NK-92 (cell line): ENCODE results near the gene CTSZ.
"Not testable (repeated sequence)": the region's sequence is repeated elsewhere in the genome, so short reads cannot be mapped to it uniquely, and the experiment has no call there.

ENCODE experiments used
- DNase-seq: peaks from one replicate; lab custom pipeline; 2025; ENCODE audit not compliant: unreplicated experiment; lab: John Stamatoyannopoulos, UW

CTSZ gene

DNA sequence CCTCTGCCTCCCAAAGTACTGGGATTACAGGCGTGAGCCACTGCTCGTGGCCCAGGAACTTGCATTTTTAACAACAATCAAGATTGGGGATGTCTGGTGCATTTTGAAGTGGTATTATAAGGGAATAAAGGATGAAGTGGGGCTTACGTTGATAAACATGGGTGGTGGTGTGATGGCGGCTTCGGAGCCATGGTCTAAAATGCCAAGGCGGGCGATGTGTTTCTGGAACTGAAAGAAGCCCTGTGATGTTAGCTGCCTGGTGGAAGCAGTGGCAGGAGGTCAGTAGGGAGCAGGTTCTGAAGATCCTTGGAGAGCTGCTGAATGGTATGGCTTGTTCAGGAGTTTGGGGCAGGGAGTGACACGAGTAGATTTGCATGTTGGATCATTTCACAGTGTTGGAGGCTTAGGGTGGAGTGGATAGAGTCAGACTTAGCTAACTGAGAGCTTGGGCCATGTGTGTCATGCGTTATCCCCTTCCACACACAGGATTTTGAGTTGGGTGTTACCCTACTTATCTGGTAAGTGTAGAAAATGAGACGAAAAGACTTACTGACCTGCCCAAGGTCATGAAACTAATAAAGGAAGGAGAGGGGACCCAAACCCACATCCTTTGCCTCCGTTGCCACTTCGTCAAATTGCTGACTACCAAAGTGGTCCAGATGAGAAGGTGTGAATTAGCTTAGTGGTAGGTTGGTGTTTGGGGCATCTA lies 24.5 kb downstream of the CTSZ start:
- DNase-seq, result no peak

DNA sequence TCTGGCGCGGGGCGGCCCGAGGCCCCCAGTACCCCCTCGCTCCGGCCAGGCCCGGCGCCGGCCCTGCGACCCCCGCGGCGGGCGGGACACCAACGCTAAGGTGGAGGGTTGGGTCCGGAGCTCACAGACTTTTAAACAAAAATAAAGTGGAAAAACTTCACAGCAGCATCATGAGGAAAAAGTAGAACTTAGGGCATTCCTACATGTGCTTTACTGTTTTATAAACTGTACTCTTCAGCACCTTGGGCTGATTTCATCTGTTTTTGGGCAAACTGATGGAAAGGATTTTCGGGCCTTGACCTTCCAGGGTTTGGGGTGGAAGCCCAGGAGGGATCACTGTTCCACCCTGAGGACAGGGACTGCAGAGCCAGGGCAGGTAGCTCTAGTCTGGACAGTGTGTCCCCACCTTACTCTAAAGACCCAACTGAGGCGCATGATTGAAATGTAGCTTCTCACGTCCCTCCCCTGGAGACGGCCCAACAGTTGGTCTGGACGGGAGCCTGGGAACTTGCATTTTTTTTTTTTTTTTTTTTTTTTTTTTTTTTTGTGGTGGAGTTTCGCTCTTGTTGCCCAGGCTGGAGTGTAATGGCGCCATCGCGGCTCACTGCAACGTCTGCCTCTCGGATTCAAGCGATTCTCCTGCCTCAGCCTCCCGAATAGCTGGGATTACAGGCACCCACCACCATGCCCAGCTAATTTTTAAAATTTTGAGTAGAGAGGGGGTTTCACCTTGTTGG lies 25.3 kb downstream of the CTSZ start:
- DNase-seq, result no peak

DNA sequence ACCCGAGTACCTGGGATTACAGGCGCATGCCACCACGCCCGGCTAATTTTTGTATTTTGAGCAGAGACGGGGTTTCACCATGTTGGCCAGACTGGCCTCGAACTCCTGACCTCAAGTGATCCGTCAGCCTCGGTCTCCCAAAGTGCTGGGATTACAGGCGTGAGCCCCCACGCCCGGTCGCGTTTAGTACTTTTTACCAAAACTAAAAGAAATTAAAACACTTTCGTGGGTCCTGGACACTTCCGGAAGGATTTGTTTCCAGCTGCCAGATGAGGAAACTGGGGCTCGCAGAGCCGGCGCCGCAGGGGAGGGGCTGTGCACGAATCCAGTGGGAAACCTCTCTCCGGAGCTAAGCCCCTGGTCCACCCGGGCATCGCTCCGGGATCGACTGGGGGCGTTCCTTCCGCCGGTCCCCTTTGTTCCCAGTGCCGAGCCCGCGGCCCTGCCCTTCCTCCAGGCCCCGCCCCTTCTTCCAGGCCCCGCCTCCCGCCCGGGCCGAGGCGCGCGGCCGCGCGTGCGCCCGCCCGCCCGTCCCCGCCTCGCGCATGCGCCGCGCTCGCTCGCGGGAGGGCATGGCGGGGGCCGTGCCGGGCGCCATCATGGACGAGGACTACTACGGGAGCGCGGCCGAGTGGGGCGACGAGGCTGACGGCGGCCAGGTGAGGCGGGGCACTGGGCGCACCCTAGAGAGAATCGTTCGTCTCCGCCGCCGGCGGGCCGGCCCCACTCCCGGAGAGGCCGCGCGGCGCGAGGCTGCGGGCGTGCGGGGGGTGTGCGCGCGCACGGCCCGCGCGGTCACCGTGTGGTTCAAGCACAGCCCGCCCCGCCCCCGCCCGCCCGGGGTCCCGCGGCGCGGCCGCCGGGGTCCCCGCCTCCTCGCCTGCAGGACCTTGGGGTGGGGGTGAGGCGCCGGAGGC lies 26.1 kb downstream of the CTSZ start, which contains the start of gene NELFCD:
NELFCD (plus strand) TSS at position 546 of the 917 bp plus-strand sequence; CDS start at position 600, 54 bp downstream.
- DNase-seq, result no peak

DNA sequence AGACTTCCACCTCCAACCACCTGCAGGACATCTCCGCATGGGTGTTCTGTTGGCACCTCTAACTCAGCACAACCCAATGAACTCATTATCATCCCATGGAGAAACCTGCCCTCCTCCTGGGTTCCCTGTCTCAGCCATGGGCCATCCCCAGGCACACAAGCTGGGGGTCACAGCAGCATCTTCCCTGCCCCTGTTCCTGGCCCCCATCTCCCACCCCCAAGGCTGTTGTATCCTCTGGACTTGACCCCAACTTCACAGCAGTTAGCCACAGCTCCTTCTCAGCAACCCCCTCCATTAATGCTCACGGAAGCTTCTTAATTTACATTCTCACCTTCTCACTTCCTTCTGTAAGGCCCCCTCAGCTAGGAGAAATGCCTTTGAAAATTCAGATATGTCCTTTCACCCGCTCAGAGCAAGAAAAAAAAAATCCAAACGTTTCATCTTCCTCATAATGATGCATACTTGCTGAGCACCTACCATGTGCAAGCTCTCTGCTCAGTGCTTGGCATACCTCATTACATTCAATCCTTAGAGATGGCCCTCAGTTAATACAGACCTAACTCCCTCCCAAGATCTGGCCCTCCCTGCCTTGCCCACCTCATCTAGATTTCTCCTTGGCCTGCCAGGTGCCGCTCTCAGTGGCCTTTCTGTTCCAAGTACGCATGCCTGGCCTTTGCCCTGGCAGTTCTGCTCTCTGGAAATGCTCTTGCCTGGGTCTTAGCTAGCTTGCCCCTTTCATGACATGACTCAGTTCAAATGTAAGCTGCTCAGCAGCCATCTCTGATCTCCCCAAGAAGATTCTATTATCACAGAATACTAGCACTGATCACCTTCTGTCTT lies 28.5 kb downstream of the CTSZ start:
- DNase-seq, result no peak

DNA sequence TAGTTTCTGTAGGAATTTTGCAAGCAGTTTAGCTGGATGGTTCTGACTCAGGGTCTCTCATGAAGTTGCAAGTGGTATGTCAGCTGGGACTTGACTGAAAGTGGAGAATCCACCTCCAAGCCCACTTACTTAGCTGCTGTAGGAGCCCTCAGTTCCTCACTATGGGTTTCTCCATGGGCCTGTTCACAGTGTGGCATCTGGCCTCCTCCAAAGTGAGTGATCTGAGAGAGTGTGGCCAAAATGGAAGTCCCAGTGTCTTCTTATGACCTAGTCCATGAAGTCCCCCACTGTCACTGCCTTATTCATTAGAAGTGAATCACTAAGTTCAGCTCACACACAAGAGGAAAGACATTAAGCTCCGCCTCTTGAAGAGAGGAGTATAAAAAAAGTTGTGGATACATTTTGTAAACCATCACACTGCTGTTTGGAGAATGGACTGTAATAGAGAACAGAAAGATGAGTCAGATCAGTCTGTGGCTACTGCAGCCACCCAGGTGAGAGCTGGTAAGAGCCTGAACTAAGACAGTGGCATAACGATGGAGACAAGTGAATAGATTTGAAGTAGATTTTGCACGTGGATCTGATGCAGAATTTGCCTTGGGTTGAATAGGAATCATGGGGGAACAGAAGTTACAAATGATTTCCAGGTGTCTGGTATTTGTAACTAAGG lies 30.9 kb downstream of the CTSZ start:
- no peak for DNase-seq

DNA sequence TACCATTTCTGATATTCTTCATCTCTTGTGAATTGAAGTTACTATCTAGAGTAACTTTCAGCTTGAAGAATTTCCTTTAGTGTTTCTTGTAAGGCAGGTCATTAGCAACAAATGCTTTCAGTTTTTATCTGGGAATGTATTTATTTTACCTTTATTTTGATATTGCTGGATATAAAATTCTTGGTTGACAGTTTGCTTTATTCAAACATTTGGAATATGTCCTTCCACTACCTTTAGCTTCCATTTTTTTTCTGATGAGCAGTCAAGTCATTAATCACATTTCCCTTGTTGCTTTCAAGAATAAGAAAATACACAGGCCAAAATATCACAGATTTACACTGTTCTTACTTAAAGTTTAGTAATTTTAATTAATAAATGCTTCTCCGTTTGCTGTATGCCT lies 31.7 kb downstream of the CTSZ start:
- DNase-seq, result no peak

DNA sequence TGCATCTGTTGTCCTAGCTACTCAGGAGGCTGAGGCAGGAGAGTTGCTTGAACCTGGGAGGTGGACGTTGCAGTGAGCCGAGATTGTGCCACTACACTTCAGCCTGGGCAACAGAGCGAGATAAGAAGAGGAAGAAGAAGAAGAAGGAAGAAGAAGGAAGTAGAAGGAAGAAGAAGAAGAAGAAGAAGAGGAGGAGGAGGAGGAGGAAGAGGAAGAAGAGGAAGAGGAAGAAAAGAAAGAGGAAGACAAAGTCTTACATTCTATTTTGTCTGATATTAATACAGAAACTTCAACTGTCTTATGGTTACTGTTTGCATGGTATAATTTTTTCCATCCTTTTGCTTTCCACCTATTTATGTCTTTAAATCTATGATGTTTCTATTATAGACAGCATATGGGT lies 33.2 kb downstream of the CTSZ start:
- DNase-seq, result no peak

DNA sequence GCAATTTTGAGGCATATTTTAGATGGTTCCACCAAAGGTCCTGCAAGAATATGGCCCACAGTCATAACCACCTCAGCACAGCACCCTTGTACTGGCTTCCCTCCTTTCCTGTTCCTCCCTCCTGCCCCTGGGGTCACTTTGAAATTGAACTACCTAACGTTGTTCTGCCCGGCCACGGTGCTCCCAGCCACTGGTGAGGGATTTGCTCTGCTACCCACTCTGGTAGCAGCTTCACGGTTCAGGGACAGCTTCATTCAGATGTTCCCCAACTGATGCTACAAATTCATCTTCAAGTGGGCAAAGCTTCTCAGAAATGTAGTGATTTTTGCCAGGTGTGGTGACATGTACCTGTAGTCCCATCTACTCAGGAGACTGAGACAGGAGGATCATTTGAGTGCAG lies 33.9 kb downstream of the CTSZ start:
- DNase-seq, result no peak

DNA sequence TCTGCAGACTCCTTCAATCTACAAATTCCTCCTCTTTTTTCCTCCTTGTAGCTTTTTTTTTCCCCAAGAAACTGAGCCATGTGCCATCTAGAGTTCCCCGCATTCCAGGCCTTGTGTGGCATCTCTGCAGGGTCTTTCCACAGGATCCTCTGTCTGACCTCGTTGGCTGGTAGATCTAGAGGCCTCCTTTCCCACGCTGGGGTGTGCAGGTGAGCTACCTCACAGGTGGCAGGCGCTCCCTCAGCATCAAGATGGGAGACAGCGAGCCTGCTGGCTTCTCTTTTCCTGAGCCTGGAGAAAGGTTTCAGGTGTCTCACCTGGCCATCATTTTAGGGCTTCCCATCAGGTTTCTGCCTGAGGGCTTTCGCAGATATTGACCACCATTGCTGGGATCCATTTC lies 35.6 kb downstream of the CTSZ start:
- DNase-seq, result no peak

DNA sequence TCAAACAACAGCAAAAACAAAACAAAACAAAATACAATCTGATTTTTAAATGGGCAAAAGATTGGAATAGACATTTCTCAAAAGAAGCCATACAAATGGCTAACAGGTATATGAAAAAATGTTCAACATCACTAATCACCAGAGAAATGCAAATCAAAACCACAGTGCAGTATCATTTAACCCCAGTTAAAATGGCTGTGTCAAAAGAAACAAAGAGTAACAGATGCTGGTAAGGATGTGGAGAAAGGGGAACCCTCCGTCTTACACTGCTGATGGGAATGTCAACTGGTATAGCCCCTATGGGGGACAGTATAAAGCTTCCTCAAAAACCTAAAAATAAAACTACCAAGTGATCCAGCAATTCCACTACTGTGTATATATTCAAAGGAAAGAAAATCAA lies 36.9 kb downstream of the CTSZ start:
- no peak for DNase-seq

DNA sequence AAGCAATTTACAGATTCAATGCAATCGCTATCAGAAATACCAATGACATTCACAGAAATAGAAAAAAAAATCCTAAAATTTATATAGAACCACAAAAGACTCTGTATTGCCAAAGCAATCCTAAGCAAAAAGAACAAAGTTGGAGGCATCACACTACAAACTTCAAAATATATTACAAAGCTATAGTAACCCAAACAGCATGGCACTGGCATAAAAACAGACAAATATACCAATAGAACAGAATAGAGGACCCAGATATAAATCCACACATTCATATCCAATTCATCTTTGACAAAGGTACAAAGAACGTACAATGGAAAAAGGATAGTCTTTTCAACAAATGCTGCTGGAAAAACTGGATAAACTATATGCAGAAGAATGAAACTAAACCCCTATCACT lies 37.6 kb downstream of the CTSZ start:
- no peak for DNase-seq

DNA sequence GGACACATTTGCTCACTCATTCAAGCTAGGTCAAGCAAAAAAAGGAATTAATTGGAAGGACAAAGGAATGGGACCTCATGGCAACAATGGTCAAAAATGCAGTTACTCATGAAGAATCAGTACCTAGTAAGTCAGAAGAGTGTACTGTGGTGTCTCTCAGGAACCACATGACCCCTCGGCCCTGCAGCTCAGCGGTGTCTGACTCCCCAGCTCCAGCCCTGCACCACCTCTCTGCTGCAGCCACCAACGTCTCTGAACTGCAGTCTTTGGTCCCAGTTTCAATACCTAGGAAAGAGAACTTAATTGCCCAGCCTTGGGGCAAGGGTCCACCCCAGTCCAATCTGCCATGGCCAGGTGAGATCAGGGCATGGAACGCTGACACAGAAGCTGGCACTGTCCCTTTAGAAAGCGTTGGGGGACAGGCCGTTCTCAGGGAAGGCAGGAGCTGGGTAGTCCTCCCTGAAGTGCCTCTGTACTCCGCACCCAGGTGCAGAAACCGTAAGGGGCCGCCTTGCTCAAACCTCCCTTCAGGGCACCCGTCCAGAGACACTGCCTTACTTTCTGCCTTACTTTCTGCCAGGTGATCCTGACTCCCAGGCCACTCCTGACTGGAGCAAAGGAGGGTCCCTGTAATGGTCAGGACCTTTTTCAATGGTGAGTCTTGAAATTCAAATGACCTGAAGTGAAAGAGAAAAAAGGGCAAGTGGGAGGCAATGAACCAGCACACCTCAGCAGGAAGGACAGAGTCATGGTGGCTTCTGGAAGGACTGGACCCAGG lies 39.2 kb downstream of the CTSZ start:
- DNase-seq, result no peak

DNA sequence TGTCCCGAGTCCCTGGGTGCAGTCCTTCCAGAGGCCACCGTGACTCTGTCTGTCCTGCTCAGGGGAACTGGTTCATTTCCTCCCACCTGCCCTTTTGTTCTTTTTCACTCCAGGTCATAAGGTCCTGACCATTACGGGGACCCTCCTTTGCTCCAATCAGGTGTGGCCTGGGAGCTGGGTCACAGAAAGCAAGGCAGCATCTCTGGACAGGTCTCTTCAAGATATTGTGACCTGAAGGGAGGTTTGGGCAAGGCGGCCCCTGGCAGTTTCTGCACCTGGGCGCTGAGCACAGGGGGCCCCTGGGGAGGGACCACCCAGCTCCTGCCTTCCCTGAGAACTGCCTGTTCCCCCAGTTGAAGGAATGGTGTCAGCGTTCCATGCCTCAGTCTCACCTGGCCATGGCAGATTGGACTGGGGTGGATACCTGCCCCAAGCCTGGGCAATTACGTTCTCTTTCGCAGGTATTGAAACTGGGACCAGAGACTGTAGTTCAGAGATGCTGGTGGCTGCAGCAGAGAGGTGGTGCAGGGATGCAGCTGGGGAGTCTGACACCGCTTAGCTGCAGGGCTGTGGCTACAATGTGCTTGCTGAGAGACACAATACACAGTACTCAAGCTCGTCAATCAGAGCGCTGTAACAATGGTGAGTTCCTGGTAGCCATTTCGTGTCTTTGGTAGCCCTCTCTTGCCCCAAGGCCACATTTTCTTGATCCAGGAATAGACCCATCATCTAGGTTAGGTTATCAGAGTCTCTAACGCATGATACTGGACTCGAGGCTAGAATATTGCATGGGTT lies 41.6 kb downstream of the CTSZ start:
- no peak for DNase-seq

DNA sequence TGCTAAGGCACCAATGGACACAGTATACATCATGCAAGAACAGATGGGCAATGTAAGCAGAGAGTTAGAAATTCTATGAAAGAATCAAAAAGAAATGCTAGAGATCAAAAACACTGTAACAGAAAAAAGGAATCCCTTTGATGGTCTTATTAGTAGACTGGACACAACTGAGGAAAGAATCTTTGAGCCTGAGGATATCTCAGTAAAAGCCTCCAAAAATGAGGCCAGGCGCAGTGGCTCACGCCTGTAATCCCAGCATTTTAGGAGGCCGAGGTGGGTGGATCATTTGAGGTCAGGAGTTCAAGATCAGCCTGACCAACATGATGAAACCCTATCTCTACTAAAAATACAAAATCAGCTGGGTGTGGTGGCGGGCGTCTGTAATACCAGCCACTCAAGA lies 43.1 kb downstream of the CTSZ start:
- DNase-seq, result not testable (repeated sequence)

DNA sequence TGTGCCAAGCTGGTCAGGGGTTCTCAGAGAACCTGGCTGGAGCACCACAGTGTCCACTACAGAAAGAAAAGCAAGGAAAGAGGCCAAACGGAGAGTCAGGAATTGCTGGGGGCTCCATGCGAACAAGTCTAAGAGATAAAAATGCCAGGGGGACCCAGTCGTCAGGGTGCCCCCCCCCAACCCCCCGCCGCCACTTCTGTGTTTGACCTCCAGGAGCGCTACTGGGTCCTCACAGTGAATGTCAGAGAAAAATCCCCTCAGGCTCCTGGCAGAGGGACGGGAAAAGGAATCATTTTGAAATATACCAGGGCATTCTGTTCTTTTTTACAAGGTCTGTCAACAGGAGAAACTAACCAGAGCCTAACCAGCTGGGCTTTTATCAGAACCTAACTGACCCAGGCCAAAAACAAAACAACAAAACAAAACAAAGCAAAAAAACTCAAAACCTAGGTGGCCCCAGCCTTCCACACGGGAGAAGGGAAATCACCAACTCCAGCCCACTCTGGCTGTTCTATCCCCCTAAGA lies 43.9 kb downstream of the CTSZ start:
- DNase-seq, result no peak

DNA sequence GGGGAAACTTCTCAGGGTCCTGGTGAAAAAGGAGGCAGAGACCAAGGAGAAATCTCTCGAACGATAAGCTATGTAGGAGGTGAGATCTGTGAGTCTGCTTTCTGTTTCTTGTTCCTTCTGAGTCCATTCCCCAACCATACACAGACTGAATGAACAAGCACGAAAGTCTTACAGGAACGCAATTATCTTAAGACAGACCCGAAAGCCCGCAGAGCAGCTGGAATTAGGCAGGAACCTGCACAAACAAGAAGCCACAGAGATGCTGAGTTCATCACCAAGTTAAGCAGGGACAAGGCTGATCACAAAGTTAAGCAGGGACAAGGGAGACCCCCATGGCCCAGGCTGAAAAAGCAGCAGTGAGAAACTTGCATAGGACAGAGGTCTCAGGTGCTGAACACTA lies 47.4 kb downstream of the CTSZ start:
- DNase-seq, result no peak

DNA sequence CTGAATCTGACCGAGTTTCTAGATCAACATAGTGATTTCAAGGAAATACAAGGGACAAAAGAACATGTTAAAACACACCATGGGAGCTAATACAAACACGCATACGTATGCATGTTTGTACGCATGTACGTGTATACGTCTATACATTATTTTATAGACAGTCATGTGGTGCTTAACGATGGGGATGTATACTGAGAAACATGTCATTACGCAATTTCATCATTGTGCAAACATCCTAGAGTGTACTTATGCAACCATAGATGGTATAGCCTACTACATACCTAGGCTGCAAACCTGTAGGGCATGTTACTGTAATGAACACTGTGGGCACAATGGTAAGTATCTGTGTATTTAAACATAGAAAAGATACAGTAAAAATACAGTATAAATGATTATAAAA lies 51.0 kb downstream of the CTSZ start:
- DNase-seq, result no peak

DNA sequence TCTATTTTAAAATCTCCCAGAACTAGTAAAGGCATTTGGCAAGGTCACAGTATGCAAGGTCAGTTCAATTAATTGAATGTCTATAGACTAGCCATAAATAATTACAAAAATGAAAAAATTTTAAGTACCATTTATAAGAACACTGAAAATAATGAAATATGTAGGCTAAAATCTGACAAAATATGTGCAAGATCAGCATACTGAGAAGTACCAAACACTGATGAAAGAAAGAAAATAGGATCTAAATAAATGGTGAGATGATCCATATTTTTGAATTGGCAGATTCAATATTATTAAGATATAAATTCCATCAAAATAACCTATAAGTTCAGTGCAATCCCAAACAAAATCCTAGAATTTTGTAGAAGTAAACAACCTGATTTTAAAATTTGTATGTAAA lies 54.0 kb downstream of the CTSZ start:
- no peak for DNase-seq
